MM.1S (cell line): Measurements from ENCODE around the gene CRYBG3.

Experiments
- DNase-seq: peaks from one replicate; pipeline ENCODE4 v3.0.0-alpha.2; 2015
- H2AFZ ChIP-seq: fragments of 300-600 bp; sonication (generic); 2 replicates; pipeline ENCODE4 v1.6.0; 2016; ENCODE audit warnings: antibody characterized with exemption, low read length
- H3F3A ChIP-seq: fragments of 300-600 bp; sonication (generic); 2 replicates; pipeline ENCODE4 v1.6.1; 2016; ENCODE audit warnings: mild to moderate bottlenecking, antibody characterized with exemption, low read length, moderate library complexity, mixed read lengths; ENCODE audit not compliant: insufficient read depth
- H3K27ac ChIP-seq: fragments of 300-600 bp; sonication (generic); 2 replicates; pipeline ENCODE4 v1.5.1; 2016; ENCODE audit warnings: mild to moderate bottlenecking, low read length
- H3K27me3 ChIP-seq: fragments of 300-600 bp; sonication (generic); replicated peaks from 2 replicates; pipeline ENCODE4 v1.6.0; 2016; ENCODE audit warnings: low read length; ENCODE audit not compliant: insufficient read depth
- H3K36me3 ChIP-seq: fragments of 300-600 bp; sonication (generic); replicated peaks from 2 replicates; pipeline ENCODE4 v1.6.1; 2016; ENCODE audit warnings: mild to moderate bottlenecking, low read length, mixed read lengths; ENCODE audit not compliant: insufficient read depth
- H3K4me1 ChIP-seq: fragments of 300-600 bp; sonication (generic); 2 replicates; pipeline ENCODE4 v1.6.1; 2016; ENCODE audit warnings: low read length, mixed read lengths
- H3K4me2 ChIP-seq: fragments of 300-600 bp; sonication (generic); 2 replicates; pipeline ENCODE4 v1.6.0; 2016; ENCODE audit warnings: low read depth, low read length
- H3K4me3 ChIP-seq: fragments of 300-600 bp; sonication (generic); 2 replicates; pipeline ENCODE4 v1.5.1; 2016; ENCODE audit warnings: low read length, mixed read lengths
- H3K79me2 ChIP-seq: fragments of 300-600 bp; sonication (generic); 2 replicates; pipeline ENCODE4 v1.6.1; 2016; ENCODE audit warnings: mixed run types, low read length, mixed read lengths
- H3K9ac ChIP-seq: fragments of 300-600 bp; sonication (generic); 2 replicates; pipeline ENCODE4 v1.6.1; 2016; ENCODE audit warnings: low read length, mixed read lengths
- H3K9me2 ChIP-seq: fragments of 300-600 bp; sonication (generic); replicated peaks from 2 replicates; pipeline ENCODE4 v1.6.1; 2016; ENCODE audit warnings: mild to moderate bottlenecking, low read length, mixed read lengths; ENCODE audit not compliant: insufficient read depth
- H3K9me3 ChIP-seq: fragments of 300-600 bp; sonication (generic); replicated peaks from 2 replicates; pipeline ENCODE4 v1.6.1; 2016; ENCODE audit warnings: mild to moderate bottlenecking, low read length, mixed read lengths; ENCODE audit not compliant: insufficient read depth
- H4K20me1 ChIP-seq: fragments of 300-600 bp; sonication (generic); 2 replicates; pipeline ENCODE4 v1.6.1; 2016; ENCODE audit warnings: mild to moderate bottlenecking, low read length, moderate library complexity, mixed read lengths; ENCODE audit not compliant: insufficient read depth
- CTCF ChIP-seq: fragments of 300-600 bp; sonication (generic); IDR thresholded peaks from 2 replicates; pipeline ENCODE4 v1.5.1; 2016; ENCODE audit warnings: antibody characterized with exemption, low read length, mixed read lengths
- EZH2 ChIP-seq: fragments of 300-600 bp; sonication (generic); optimal IDR thresholded peaks from 2 replicates; pipeline ENCODE3; 2017; ENCODE audit warnings: low read depth, mild to moderate bottlenecking, antibody characterized with exemption, low read length, mixed read lengths
- EZH2phosphoT487 ChIP-seq: fragments of 300-600 bp; sonication (generic); IDR thresholded peaks from 2 replicates; pipeline ENCODE4 v1.6.1; 2018; ENCODE audit warnings: antibody characterized with exemption, low read length

The CRYBG3 gene

GRCh38 chr3:97871186-97871585 is 49.4 kb downstream of the CRYBG3 start:
- H3K9me2 ChIP-seq: no peaks in the 10 kb centered on the region
- no peaks in the 10 kb centered on the region for H3K27me3 ChIP-seq
- no peaks in the 10 kb centered on the region for H3K4me1 ChIP-seq
- H3F3A ChIP-seq: no peaks in the 10 kb centered on the region
- TF ChIP-seq EZH2 (no peak), CTCF (no peak), EZH2phosphoT487 (no peak)
- H3K36me3 ChIP-seq: no peaks in the 10 kb centered on the region
- no peak overlapping the region for H3K9ac ChIP-seq
- no peak overlapping the region for H3K4me2 ChIP-seq
- no peaks in the 10 kb centered on the region for H3K9me3 ChIP-seq
- H3K27ac ChIP-seq: no peak overlapping the region
- H4K20me1 ChIP-seq: no peaks in the 10 kb centered on the region
- no peak overlapping the region for H3K4me3 ChIP-seq
- H2AFZ ChIP-seq: no peak overlapping the region
- no peaks in the 10 kb centered on the region for H3K79me2 ChIP-seq
- DNase-seq: no peak

- no peaks in the 10 kb centered on the region for H3K36me3 ChIP-seq
- DNase-seq: no peak
- no peak overlapping the region for H2AFZ ChIP-seq
- no peaks in the 10 kb centered on the region for H3K4me1 ChIP-seq
- H3F3A ChIP-seq: no peaks in the 10 kb centered on the region
- H3K9ac ChIP-seq: no peak overlapping the region
- H3K9me3 ChIP-seq: no peaks in the 10 kb centered on the region
- H3K27me3 ChIP-seq: no peaks in the 10 kb centered on the region
- H3K4me3 ChIP-seq: no peak overlapping the region
- no peaks in the 10 kb centered on the region for H3K79me2 ChIP-seq
- H3K27ac ChIP-seq: no peak overlapping the region
- TF ChIP-seq EZH2: no peak
- no peak for TF ChIP-seq EZH2phosphoT487
- no peak for TF ChIP-seq CTCF
- no peaks in the 10 kb centered on the region for H4K20me1 ChIP-seq
- H3K4me2 ChIP-seq: no peak overlapping the region
- no peaks in the 10 kb centered on the region for H3K9me2 ChIP-seq
Observed at GRCh38 chr3:97871801-97872524, 50.2 kb downstream of the CRYBG3 start.

GRCh38 chr3:97872525-97873042 is 50.8 kb downstream of the CRYBG3 start:
- TF ChIP-seq EZH2phosphoT487: no peak
- no peak for TF ChIP-seq EZH2
- TF ChIP-seq CTCF: no peak
- Histone ChIP-seq H3K9me2 (no peaks in the 10 kb centered on the region), H3F3A (no peaks in the 10 kb centered on the region), H3K79me2 (no peaks in the 10 kb centered on the region), H4K20me1 (no peaks in the 10 kb centered on the region), H3K36me3 (no peaks in the 10 kb centered on the region), H3K9me3 (no peaks in the 10 kb centered on the region), H3K27me3 (no peaks in the 10 kb centered on the region), H2AFZ (no peak overlapping the region), H3K4me1 (no peaks in the 10 kb centered on the region), H3K4me2 (no peak overlapping the region), H3K4me3 (no peak overlapping the region), H3K27ac (no peak overlapping the region), H3K9ac (no peak overlapping the region)
- no peak for DNase-seq
